ENCODE results near the gene LHFPL5.

LHFPL5 gene

GRCh38 chr6:35857853-35858252, 52.7 kb downstream of the LHFPL5 start:
- no peak for DNase-seq

- no peak for DNase-seq
Measured at GRCh38 chr6:35859367-35859766, 54.2 kb downstream of the LHFPL5 start.
